Measurements from ENCODE around the gene EXOC6B.

DNA sequence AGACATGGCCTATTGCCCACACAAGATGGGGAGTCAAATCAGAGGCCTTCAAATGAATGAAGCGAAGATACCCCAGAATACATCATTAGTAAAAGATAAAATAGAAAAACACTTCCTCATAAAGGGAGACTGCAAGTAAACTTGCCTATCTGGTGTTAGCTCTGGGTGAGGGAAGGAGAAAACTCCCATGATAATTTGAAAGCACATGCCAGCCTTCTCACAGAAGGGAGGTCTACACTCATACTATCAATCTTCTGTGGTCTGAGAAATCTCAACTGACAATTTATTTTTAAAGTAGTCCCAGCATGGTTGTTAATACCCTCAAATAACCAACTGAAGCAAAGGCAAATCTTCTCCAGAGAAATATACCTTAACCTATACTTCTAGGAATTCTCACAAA lies 75.4 kb downstream of the EXOC6B start:
- no peak for TF ChIP-seq POLR2A (IDR thresholded peaks at IDR 0.05; ENCODE audit: low read depth, low read length)
- no peak for TF ChIP-seq POLR2AphosphoS5 (IDR thresholded peaks at IDR 0.05; ENCODE audit: low read depth, low read length)
- no peak for TF ChIP-seq POU2F2 (IDR thresholded peaks at IDR 0.05; ENCODE audit: low read depth, low read length)
- no peak for TF ChIP-seq TAF1 (IDR thresholded peaks at IDR 0.05; ENCODE audit: low read depth, low read length)
- no peak for TF ChIP-seq SPI1 (IDR thresholded peaks at IDR 0.05; ENCODE audit: low read depth, low read length)
- no peak for TF ChIP-seq PAX5 (IDR thresholded peaks at IDR 0.05; ENCODE audit: insufficient read depth, low read length, severe bottlenecking)

Measured in GM12891 (cell line).